ENCODE results near the gene TIMM44. TPM values are rescaled to one million over a fixed set of nuclear protein-coding genes. Genes with fewer than 3 reads are reported as not detected.

TIMM44 gene
- total and polyA plus RNA-seq, 2 of the 8 experiments (the other 6 are each of a cell fraction or from before 2014, with no cell fraction given): 131 to 150 TPM

DNA sequence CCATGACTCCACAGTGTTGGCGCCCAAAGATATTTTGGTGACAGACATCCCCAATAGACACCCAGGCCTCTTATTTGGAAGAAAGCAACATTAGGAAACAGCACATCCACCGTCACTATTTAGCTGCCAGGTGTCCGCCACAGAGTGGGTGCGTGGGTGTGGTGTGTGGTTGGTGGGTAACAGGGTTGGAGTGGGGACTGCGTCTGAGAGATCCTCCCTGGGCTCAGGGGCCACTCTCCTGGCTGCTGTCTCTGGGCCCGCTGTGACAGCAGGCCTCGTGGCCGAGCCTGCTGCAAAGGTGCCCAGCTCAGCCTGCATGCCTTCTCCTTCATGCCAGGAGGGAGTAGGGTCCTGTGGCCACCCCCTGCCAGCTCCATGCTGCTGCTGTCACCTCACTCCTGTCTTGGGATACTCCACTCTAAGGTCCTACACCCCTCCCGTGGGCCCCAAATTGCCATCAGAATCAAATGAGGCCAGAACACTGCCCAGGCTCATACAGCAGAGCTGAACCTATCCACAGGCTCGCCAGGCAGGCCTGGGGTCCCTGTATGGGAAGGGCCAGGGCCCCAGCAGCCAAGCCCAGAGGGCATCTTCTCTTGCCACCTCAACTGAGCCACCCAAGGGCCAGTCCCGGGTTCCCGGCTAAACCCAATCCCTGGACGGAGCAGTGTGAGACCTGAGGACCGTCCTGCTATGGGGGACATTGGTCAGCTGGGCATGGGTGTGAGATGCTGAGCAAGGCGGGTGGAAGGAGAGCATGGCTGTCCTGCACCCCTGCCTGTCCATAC, 24.7 kb upstream of the TIMM44 start:
- POLR2A ChIA-PET (ENCODE audit: partially characterized antibody): interaction anchor here (1.7 to 6.2 kb wide), 4 partner anchors 8 to 42 kb away, joined by 4 to 55 read pairs (median 7); partner anchors contain the start of genes CTXN1 and TIMM44
- 92% methylated on average over 15 of the region's 15 CpGs; no CpG with 5 or more reads in 1 of the 2 experiments for WGBS, 2 experiments (ENCODE audit: extremely low coverage in 1 of 2, insufficient coverage in 1 of 2, insufficient read length in 1 of 2, insufficient replicate concordance in 2 of 2, low coverage in 1 of 2, low lambda C conversion rate in 2 of 2, missing lambda C conversion rate in 1 of 2)
- FAIRE-seq: no peak
- TF ChIP-seq, protein P1, sequence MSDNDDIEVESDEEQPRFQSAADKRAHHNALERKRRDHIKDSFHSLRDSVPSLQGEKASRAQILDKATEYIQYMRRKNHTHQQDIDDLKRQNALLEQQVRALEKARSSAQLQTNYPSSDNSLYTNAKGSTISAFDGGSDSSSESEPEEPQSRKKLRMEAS (IDR thresholded peaks at IDR 0.05): no peak
- no peak for TF ChIP-seq SIRT6 (IDR thresholded peaks at IDR 0.05; ENCODE audit: low read length)
- no peak for TF ChIP-seq CHD2 (IDR thresholded peaks at IDR 0.05; ENCODE audit: low read length)
- no peak for TF ChIP-seq KDM4A (IDR thresholded peaks at IDR 0.05; ENCODE audit: low read depth, low read length, severe bottlenecking)
- no peak for TF ChIP-seq CREB1 (IDR thresholded peaks at IDR 0.05)
- TF ChIP-seq KDM5A (IDR thresholded peaks at IDR 0.05; ENCODE audit: low read length): no peak
- no peak for TF ChIP-seq JUN (IDR thresholded peaks at IDR 0.05; ENCODE audit: low read depth, low read length)
- no peak for TF ChIP-seq RXRA (IDR thresholded peaks at IDR 0.05; ENCODE audit: insufficient read depth, low read depth, low read length)
- TF ChIP-seq SUZ12 (IDR thresholded peaks at IDR 0.05; ENCODE audit: low read length): no peak
- TF ChIP-seq GABPA (IDR thresholded peaks at IDR 0.05; ENCODE audit: borderline replicate concordance, insufficient read depth, low read length): no peak
- no peak for TF ChIP-seq SP1 (IDR thresholded peaks at IDR 0.05; ENCODE audit: low read depth, low read length)
- no peak for TF ChIP-seq ZNF274 (IDR thresholded peaks at IDR 0.05; ENCODE audit: borderline replicate concordance, extremely low read depth, low read length)

More for the DNA sequence above, 24.7 kb upstream of the TIMM44 start:
- Histone ChIP-seq H3K27ac (ENCODE audit: low read depth, low read length) (0 out of 2 replicates have a peak overlapping the region, but pooled peaks have one; percentile 41), H2AK5ac (ENCODE audit: low read depth, low read length) (no peak overlapping the region), H4K5ac (ENCODE audit: insufficient read length, low read depth, low read length) (no peak overlapping the region), H3K27me3 (replicated peaks in 1 of 4; ENCODE audit: control insufficient read depth in 3 of 4, extremely low read depth in 1 of 4, insufficient read depth in 3 of 4, low read length in 3 of 4) (no peaks in the 10 kb centered on the region), H2BK15ac (ENCODE audit: low read length) (no peak overlapping the region), H3K23ac (ENCODE audit: insufficient read length) (no peak overlapping the region), H3K56ac (replicated peaks; ENCODE audit: insufficient read length, low read depth, low read length) (no peak overlapping the region), H3K14ac (ENCODE audit: insufficient read length) (no peak overlapping the region), H2BK20ac (ENCODE audit: low read length) (no peak overlapping the region), H4K91ac (replicated peaks; ENCODE audit: insufficient read length, low read length) (no peak overlapping the region), H2AFZ (ENCODE audit: low read length) (no peak overlapping the region), H3K36me3 (ENCODE audit: control insufficient read depth in 2 of 4, insufficient read depth in 4 of 4, low read length in 3 of 4) (peaks cover 24 to 53% (median 53%) of the 10 kb centered on the region in 4 experiments), H3K4me3 (ENCODE audit: extremely low read depth in 1 of 4, insufficient read depth in 2 of 4, low read depth in 3 of 4, low read length in 4 of 4) (no peak overlapping the region), H3K79me2 (ENCODE audit: control insufficient read depth in 1 of 2, insufficient read depth in 2 of 2, low read length in 2 of 2) (peaks cover 0 to 3% of the 10 kb centered on the region in 2 experiments; a peak in 1 of 4 replicates), H2BK120ac (replicated peaks; ENCODE audit: low read depth, low read length) (no peak overlapping the region), H3K18ac (ENCODE audit: extremely low read depth, low read length) (no peak overlapping the region; the same call in 1 of the 2 replicates), H3K4me2 (ENCODE audit: insufficient read depth in 1 of 2, low read depth in 2 of 2, low read length in 2 of 2) (no peak overlapping the region), H3K9me3 (ENCODE audit: insufficient read depth in 2 of 2, low read depth in 1 of 2, low read length in 1 of 2) (no peaks in the 10 kb centered on the region), H3K4ac (replicated peaks; ENCODE audit: insufficient read length, low read depth, low read length) (no peak overlapping the region), H3K4me1 (replicated peaks in 1 of 4; ENCODE audit: control insufficient read depth in 3 of 4, insufficient read depth in 4 of 4, low read length in 3 of 4) (peaks cover 0 to 10% (median 9%) of the 10 kb centered on the region in 4 experiments; a peak in 6 of 7 replicates), H4K20me1 (replicated peaks in 1 of 2; ENCODE audit: control insufficient read depth in 1 of 2, insufficient read depth in 2 of 2, low read length in 2 of 2) (peaks cover 7 to 25% of the 10 kb centered on the region in 2 experiments), H4K8ac (ENCODE audit: extremely low read depth, insufficient read depth, low read length) (peak overlapping the region; percentile 85), H3K79me1 (ENCODE audit: low read depth, low read length) (no peaks in the 10 kb centered on the region; the same call in none of the 2 replicates), H3K9ac (replicated peaks in 1 of 4; ENCODE audit: extremely low read depth in 1 of 4, low read depth in 3 of 4, low read length in 3 of 4) (0 out of 7 replicates have a peak overlapping the region, but pooled peaks of 1 of the 4 experiments have one; percentile 40), H3K23me2 (ENCODE audit: low read depth, low read length) (no peaks in the 10 kb centered on the region), H2BK12ac (ENCODE audit: low read depth, low read length) (no peak overlapping the region), H2BK5ac (ENCODE audit: low read depth, low read length) (peak overlapping the region; percentile 28; the same call in 1 of the 2 replicates)
- CTCF ChIA-PET (ENCODE audit: partially characterized antibody): interaction anchor here (0.7 to 4.9 kb wide), 4 partner anchors 24 to 300 kb away, joined by 3 to 36 read pairs (median 3); partner anchors contain the start of gene TIMM44
- no peak for DNase-seq (ENCODE audit: low read depth in 1 of 2, low spot score in 2 of 2)
